ENCODE measurements around the gene PLB1.

Gene PLB1

DNA sequence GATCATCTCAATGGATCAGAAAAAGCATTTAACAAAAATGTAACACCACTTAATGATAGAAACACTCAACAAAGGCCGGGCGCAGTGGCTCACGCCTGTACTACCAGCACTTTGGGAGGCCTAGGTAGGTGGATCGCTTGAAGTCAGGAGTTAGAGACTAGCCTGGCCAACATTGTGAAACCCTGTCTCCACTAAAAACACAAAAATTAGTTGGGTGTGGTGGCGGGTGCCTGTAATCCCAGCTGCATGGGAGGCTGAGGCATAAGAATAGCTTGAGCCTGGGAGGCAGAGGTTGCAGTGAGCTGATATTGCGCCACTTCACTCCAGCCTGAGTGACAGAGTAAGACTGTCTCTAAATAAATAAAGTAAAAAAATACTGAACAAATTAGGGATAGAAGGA is 74.6 kb downstream of the PLB1 start:
- H3K4me3 ChIP-seq (ENCODE audit: low read length), result no peak overlapping the region
- TF ChIP-seq, protein P1, sequence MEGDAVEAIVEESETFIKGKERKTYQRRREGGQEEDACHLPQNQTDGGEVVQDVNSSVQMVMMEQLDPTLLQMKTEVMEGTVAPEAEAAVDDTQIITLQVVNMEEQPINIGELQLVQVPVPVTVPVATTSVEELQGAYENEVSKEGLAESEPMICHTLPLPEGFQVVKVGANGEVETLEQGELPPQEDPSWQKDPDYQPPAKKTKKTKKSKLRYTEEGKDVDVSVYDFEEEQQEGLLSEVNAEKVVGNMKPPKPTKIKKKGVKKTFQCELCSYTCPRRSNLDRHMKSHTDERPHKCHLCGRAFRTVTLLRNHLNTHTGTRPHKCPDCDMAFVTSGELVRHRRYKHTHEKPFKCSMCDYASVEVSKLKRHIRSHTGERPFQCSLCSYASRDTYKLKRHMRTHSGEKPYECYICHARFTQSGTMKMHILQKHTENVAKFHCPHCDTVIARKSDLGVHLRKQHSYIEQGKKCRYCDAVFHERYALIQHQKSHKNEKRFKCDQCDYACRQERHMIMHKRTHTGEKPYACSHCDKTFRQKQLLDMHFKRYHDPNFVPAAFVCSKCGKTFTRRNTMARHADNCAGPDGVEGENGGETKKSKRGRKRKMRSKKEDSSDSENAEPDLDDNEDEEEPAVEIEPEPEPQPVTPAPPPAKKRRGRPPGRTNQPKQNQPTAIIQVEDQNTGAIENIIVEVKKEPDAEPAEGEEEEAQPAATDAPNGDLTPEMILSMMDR (conservative IDR thresholded peaks at IDR 0.05; ENCODE audit: low read length), result no peak
- DNase-seq (ENCODE audit: low read depth), result no peak

DNA sequence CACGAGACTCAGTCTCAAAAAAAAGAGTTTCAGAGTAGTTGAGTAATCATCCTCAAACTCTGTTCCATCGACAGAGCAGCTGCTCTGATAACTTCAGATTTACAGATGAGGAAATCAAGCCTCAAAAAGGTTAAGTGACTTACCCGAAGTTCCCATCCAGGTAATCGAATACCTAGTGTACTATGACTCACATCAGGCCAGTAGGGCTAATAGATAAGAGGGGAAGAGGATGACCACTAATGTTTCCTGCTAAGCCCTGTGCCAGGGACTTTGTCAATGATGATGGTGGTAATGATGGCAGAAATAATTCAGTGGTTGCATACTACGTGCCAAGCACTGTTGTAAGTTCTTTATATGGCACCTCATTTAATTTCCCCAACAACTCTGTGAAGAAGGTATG is 80.9 kb downstream of the PLB1 start:
- TF ChIP-seq, protein P1 (conservative IDR thresholded peaks at IDR 0.05; ENCODE audit: low read length), result no peak
- DNase-seq (ENCODE audit: low read depth), result no peak
- H3K4me3 ChIP-seq (ENCODE audit: low read length), result no peak overlapping the region

DNA sequence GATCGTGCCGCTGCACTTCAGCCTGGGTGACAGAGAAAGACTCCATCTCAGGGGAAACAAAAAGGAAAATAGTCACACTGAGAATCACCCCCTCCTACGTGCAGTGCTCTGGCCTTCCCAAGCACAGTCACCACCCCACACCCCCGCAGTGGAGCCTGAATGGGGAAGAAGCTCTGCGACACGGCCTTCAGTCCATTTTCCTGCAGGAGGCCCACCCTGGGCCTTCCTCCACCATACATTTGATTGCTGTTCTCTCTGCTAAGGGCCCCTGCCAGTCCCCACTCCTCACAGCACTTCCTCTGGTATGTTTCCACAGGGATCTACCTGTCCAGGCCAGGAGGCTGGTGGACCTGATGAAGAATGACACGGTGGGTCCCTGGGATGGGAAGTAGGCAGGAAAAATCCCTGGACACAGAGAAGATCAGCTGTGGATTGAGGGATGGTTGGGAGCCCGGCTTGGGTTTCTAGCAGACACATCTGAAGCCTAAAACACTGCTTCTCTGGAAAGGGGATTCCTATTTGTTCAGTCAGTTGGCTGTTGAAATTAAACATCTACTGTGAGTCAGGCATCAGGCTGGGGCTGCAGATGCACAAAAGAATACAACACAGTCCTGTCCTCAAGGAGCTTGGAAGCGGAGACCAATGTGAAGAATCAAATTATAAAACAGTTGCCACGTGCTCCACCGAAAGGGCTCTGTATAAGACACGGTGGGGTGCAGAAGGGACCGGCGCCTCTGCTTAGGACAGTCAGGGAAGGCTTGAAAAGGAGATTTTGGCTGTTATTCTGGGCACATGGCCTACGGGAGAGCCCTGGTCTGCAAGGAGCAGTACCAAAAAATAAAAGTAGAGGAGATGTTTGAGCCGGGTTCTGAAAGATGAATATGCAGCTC is 82.2 kb downstream of the PLB1 start:
- TF ChIP-seq, protein P1 (conservative IDR thresholded peaks at IDR 0.05; ENCODE audit: low read length), result no peak
- no peak for DNase-seq (ENCODE audit: low read depth)
- no peak overlapping the region for H3K4me3 ChIP-seq (ENCODE audit: low read length)

DNA sequence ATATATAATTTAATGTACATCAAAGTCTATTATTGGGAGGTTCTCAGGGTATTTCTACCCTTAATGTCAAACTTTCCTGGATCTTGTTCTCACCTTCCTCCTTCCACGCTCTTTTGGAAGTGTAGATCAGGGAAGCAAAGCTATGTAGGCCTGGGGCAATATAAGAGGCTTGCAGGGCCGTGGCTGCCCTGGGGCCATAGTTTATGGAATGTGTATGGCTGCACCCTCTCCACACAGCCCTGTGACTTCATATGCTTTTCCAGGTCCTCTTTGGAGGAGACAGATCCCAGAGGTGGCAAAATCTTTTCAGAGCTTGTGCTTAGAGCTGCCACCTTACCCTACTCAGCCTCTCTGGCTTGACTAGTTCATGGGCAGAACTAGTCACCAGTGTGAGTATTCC is 82.9 kb downstream of the PLB1 start:
- DNase-seq (ENCODE audit: low read depth), result no peak
- TF ChIP-seq, protein P1 (conservative IDR thresholded peaks at IDR 0.05; ENCODE audit: low read length), result no peak
- H3K4me3 ChIP-seq (ENCODE audit: low read length), result no peak overlapping the region

DNA sequence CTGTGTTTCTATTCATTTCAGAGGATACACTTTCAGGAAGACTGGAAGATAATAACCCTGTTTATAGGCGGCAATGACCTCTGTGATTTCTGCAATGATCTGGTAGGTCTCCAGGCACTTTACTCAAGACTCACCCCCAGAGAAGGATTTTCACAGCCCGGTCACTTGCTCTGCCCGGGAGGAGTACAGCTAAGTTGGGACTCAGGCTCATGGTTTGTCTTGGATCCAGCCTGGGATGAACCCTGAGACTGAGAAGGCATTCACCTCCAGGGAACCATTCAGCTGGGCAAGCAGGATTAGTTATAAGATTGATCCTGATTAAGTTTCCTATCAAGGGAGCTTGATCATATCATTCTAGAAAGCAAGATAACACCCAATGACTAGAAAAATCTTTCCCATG is 83.7 kb downstream of the PLB1 start:
- no peak for DNase-seq (ENCODE audit: low read depth)
- TF ChIP-seq, protein P1 (conservative IDR thresholded peaks at IDR 0.05; ENCODE audit: low read length), result no peak
- H3K4me3 ChIP-seq (ENCODE audit: low read length), result no peak overlapping the region

DNA sequence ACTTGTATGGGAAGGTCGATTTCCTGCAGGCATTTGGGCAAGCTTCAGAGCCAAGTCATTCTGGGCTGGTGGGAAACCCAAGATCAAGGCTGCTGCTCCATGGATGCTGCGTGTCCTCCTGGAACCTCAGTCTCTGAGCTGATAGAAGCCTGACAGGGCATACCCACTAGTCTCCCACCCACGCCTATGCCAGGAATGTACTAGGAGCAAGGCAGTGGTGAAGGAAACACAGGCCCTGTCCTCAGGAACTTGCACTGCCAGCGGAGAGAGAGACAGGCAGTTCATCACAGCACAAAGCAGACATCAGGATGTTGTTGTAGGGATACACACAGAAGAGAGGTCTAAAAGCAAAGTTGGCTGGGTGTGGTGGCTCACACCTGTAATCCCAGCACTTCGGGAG is 84.2 kb downstream of the PLB1 start:
- no peak for DNase-seq (ENCODE audit: low read depth)
- H3K4me3 ChIP-seq (ENCODE audit: low read length), result no peak overlapping the region
- TF ChIP-seq, protein P1 (conservative IDR thresholded peaks at IDR 0.05; ENCODE audit: low read length), result no peak

DNA sequence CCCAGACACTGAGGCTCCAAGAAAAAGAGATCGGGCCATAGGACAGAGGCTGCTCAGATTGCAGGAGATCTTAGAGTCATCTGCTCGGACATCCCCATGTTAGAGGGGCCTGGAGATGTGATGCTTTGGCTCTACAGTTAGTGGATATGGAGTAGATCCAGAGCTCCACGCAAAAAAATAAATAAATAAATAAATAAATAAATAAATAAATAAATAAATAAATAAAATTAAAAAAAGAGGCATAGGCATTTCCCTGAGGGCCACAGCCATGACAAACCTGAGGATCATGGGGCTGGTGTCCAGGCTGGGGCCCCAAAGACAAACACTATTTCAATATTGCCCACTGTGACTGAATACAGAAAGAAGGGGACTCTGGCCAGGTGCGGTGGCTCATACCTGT is 85.5 kb downstream of the PLB1 start:
- TF ChIP-seq, protein P1 (conservative IDR thresholded peaks at IDR 0.05; ENCODE audit: low read length), result no peak
- DNase-seq (ENCODE audit: low read depth), result no peak
- no peak overlapping the region for H3K4me3 ChIP-seq (ENCODE audit: low read length)

All from AG10803 (cell line).